Activated T-helper 17 cell treated with anti-CD3 and anti-CD28 coated beads, Interleukin-2, amount 50 U/mL, for 72 hours (primary cell): Measurements from ENCODE around the gene OR52K1. TPM values are rescaled to one million over a fixed set of nuclear protein-coding genes. Genes with fewer than 3 reads are reported as not detected.
"Not testable (repeated sequence)": the region's sequence is repeated elsewhere in the genome, so short reads cannot be mapped to it uniquely, and the experiment has no call there.

Experiments
- ATAC-seq: fragments of 150-1000 bp; cut with Tn5 transposase; replicated peaks from 2 replicates; pipeline ENCODE4 v1.10.0; 2021; ENCODE audit warnings: mild to moderate bottlenecking, moderate library complexity
- H3K27ac Mint-ChIP-seq: one replicate; pipeline ENCODE4 v1.8.0; 2022; ENCODE audit warnings: mixed read lengths
- H3K27me3 Mint-ChIP-seq: one replicate; pipeline ENCODE4 v1.8.0; 2022; ENCODE audit warnings: mixed read lengths
- H3K36me3 Mint-ChIP-seq: one replicate; pipeline ENCODE4 v1.8.0; 2022; ENCODE audit warnings: low read depth, mild to moderate bottlenecking, mixed read lengths
- H3K4me1 Mint-ChIP-seq: one replicate; pipeline ENCODE4 v1.8.0; 2022; ENCODE audit warnings: mixed read lengths
- H3K4me3 Mint-ChIP-seq: one replicate; pipeline ENCODE4 v1.8.0; 2022; ENCODE audit warnings: mild to moderate bottlenecking, mixed read lengths
- H3K9me3 Mint-ChIP-seq: one replicate; pipeline ENCODE4 v1.8.0; 2022; ENCODE audit warnings: mixed read lengths
- total RNA-seq, 2 donors: library from RNA; stranded (reverse); gene quantifications; one replicate each; pipeline ENCODE4 v1.2.3, GENCODE V29; 2022

The OR52K1 gene
- total RNA-seq, 2 donors from 2014 or later, result 0.05 TPM; not detected in 1

- H3K4me1 Mint-ChIP-seq, result no peaks in the 10 kb centered on the region
- no peaks in the 10 kb centered on the region for H3K36me3 Mint-ChIP-seq
- no peak for ATAC-seq
- peaks cover 14% of the 10 kb centered on the region for H3K27me3 Mint-ChIP-seq
- no peak overlapping the region for H3K27ac Mint-ChIP-seq
- H3K9me3 Mint-ChIP-seq, result no peaks in the 10 kb centered on the region
- H3K4me3 Mint-ChIP-seq, result no peak overlapping the region
Observed at GRCh38 chr11:4511282-4512245, 29.1 kb downstream of the OR52K1 start.

- Mint-ChIP-seq H3K27me3 (peaks cover 11% of the 10 kb centered on the region), H3K9me3 (no peaks in the 10 kb centered on the region)
Observed at GRCh38 chr11:4514196-4514595, 31.8 kb downstream of the OR52K1 start.

GRCh38 chr11:4522339-4522738 is 39.9 kb downstream of the OR52K1 start:
- Mint-ChIP-seq H3K27ac (no peak overlapping the region), H3K9me3 (no peaks in the 10 kb centered on the region), H3K36me3 (no peaks in the 10 kb centered on the region), H3K4me1 (no peaks in the 10 kb centered on the region), H3K27me3 (peaks cover 42% of the 10 kb centered on the region), H3K4me3 (no peak overlapping the region)
- ATAC-seq, result no peak

More at GRCh38 chr11:4514196-4514595, 31.8 kb downstream of the OR52K1 start:
- Mint-ChIP-seq H3K4me3 (no peak overlapping the region), H3K27ac (no peak overlapping the region), H3K36me3 (no peaks in the 10 kb centered on the region), H3K4me1 (no peaks in the 10 kb centered on the region)
- no peak for ATAC-seq

- H3K4me1 Mint-ChIP-seq, result no peaks in the 10 kb centered on the region
- H3K27me3 Mint-ChIP-seq, result peaks cover 42% of the 10 kb centered on the region
- H3K9me3 Mint-ChIP-seq, result no peaks in the 10 kb centered on the region
- ATAC-seq, result no peak
- no peaks in the 10 kb centered on the region for H3K36me3 Mint-ChIP-seq
- H3K27ac Mint-ChIP-seq, result no peak overlapping the region
- no peak overlapping the region for H3K4me3 Mint-ChIP-seq
Observed at GRCh38 chr11:4522752-4523151, 40.3 kb downstream of the OR52K1 start.

- Mint-ChIP-seq H3K4me1 (no peaks in the 10 kb centered on the region), H3K27ac (no peak overlapping the region), H3K27me3 (peaks cover 48% of the 10 kb centered on the region)
Observed at GRCh38 chr11:4523666-4524065, 41.2 kb downstream of the OR52K1 start.

GRCh38 chr11:4527926-4528325 is 45.5 kb downstream of the OR52K1 start:
- no peaks in the 10 kb centered on the region for H3K4me1 Mint-ChIP-seq

More at GRCh38 chr11:4523666-4524065, 41.2 kb downstream of the OR52K1 start:
- Mint-ChIP-seq H3K4me3 (no peak overlapping the region), H3K36me3 (no peaks in the 10 kb centered on the region), H3K9me3 (no peaks in the 10 kb centered on the region)
- ATAC-seq, result no peak

GRCh38 chr11:4531686-4532085 is 49.2 kb downstream of the OR52K1 start:
- H3K4me1 Mint-ChIP-seq, ATAC-seq, H3K9me3 Mint-ChIP-seq, H3K27ac Mint-ChIP-seq, H3K36me3 Mint-ChIP-seq, H3K4me3 Mint-ChIP-seq: not testable (repeated sequence)
- peaks cover 20% of the 10 kb centered on the region for H3K27me3 Mint-ChIP-seq

More at GRCh38 chr11:4527926-4528325, 45.5 kb downstream of the OR52K1 start:
- H3K27ac Mint-ChIP-seq, result no peak overlapping the region
- H3K27me3 Mint-ChIP-seq, result peaks cover 40% of the 10 kb centered on the region
- H3K36me3 Mint-ChIP-seq, result no peaks in the 10 kb centered on the region
- no peak overlapping the region for H3K4me3 Mint-ChIP-seq
- ATAC-seq, result no peak
- no peaks in the 10 kb centered on the region for H3K9me3 Mint-ChIP-seq

- H3K4me3 Mint-ChIP-seq, result no peak overlapping the region
- no peak overlapping the region for H3K27ac Mint-ChIP-seq
- ATAC-seq, result peak; percentile 63
- H3K4me1 Mint-ChIP-seq, result no peaks in the 10 kb centered on the region
- no peaks in the 10 kb centered on the region for H3K27me3 Mint-ChIP-seq
- no peaks in the 10 kb centered on the region for H3K9me3 Mint-ChIP-seq
- H3K36me3 Mint-ChIP-seq, result no peaks in the 10 kb centered on the region
Observed at GRCh38 chr11:4539603-4540219, 57.3 kb downstream of the OR52K1 start.

- no peaks in the 10 kb centered on the region for H3K9me3 Mint-ChIP-seq
- no peaks in the 10 kb centered on the region for H3K36me3 Mint-ChIP-seq
- peaks cover 7% of the 10 kb centered on the region for H3K27me3 Mint-ChIP-seq
- no peaks in the 10 kb centered on the region for H3K4me1 Mint-ChIP-seq
- no peak for ATAC-seq
- no peak overlapping the region for H3K4me3 Mint-ChIP-seq
- H3K27ac Mint-ChIP-seq, result no peak overlapping the region
Observed at GRCh38 chr11:4541071-4541470, 58.6 kb downstream of the OR52K1 start.

Other genes with a start within 250 kb of the OR52K1 start
- not detected for gene OR52B4, start 114.3 kb upstream of the OR52K1 start, total RNA-seq
- 10 to 100 TPM; 26.5 to 36.0 TPM for gene TRIM21, start 88.9 kb upstream of the OR52K1 start, total RNA-seq
- gene OR52K2, start 33.4 kb upstream of the OR52K1 start, total RNA-seq, result not detected
- gene OR52M1, start 62.5 kb downstream of the OR52K1 start, total RNA-seq, result not detected
- not detected for gene OR52I2, start 99.1 kb downstream of the OR52K1 start, total RNA-seq
- under 1 TPM in 1 of 2 donors, not detected in 1; 0.13 TPM for gene OR52I1, start 111.4 kb downstream of the OR52K1 start, total RNA-seq
- 1 to 10 TPM; 5.3 to 7.9 TPM for gene TRIM68, start 125.6 kb downstream of the OR52K1 start, total RNA-seq
- gene OR51D1, start 154.8 kb downstream of the OR52K1 start, total RNA-seq, result not detected
- not detected for gene OR51E1, start 161.3 kb downstream of the OR52K1 start, total RNA-seq
- not detected for gene OR51E2, start 215.2 kb downstream of the OR52K1 start, total RNA-seq
- not detected for gene MMP26, start 222.1 kb downstream of the OR52K1 start, total RNA-seq